Parathyroid adenoma (tissue), 2 donors: Measurements from ENCODE around the gene RIMBP3C.
"Not testable (repeated sequence)": the region's sequence is repeated elsewhere in the genome, so short reads cannot be mapped to it uniquely, and the experiment has no call there.

Source experiments
- H2AFZ ChIP-seq: fragments of 300-600 bp; sonication (generic); one replicate; pipeline ENCODE4 v1.7.0; 2017; ENCODE audit warnings: antibody characterized with exemption, mild to moderate bottlenecking
- H3K27ac ChIP-seq: fragments of 300-600 bp; sonication (generic); one replicate; pipeline ENCODE4 v1.7.0; 2017
- H3K27me3 ChIP-seq: fragments of 300-600 bp; sonication (generic); one replicate; pipeline ENCODE4 v1.7.0; 2017; ENCODE audit warnings: low read length; ENCODE audit not compliant: control insufficient read depth, insufficient read depth
- H3K36me3 ChIP-seq: fragments of 300-600 bp; sonication (generic); one replicate; pipeline ENCODE4 v1.7.0; 2017; ENCODE audit warnings: low read length; ENCODE audit not compliant: control insufficient read depth, insufficient read depth
- H3K4me1 ChIP-seq: fragments of 300-600 bp; sonication (generic); one replicate; pipeline ENCODE4 v1.7.0; 2017; ENCODE audit warnings: control low read depth
- H3K4me2 ChIP-seq: fragments of 300-600 bp; sonication (generic); one replicate; pipeline ENCODE4 v1.7.0; 2017; ENCODE audit warnings: low read length
- H3K4me3 ChIP-seq: fragments of 300-600 bp; sonication (generic); one replicate; pipeline ENCODE4 v1.7.0; 2017; ENCODE audit warnings: low read depth, low read length
- H3K79me2 ChIP-seq: fragments of 300-600 bp; sonication (generic); one replicate; pipeline ENCODE4 v1.7.0; 2017; ENCODE audit warnings: control low read depth
- H3K9ac ChIP-seq: fragments of 300-600 bp; sonication (generic); one replicate; pipeline ENCODE4 v1.7.0; 2017; ENCODE audit warnings: mild to moderate bottlenecking
- H3K9me3 ChIP-seq: fragments of 300-600 bp; sonication (generic); one replicate; pipeline ENCODE4 v1.7.0; 2017; ENCODE audit warnings: low read length; ENCODE audit not compliant: control insufficient read depth
- CTCF ChIP-seq: fragments of 300-600 bp; sonication (generic); IDR thresholded peaks from one replicate; pipeline ENCODE4 v1.7.0; 2017; ENCODE audit warnings: antibody characterized with exemption, mild to moderate bottlenecking
- donor health status: primary hyperparathyroidism.

Gene RIMBP3C

GRCh38 chr22:21551361-21551760 lies at the start of gene RIMBP3C:
RIMBP3C (minus strand) TSS chr22:21551461; CDS start chr22:21550976, 485 bp downstream.
- H3K9ac ChIP-seq, H3K4me2 ChIP-seq, H3K4me1 ChIP-seq, H3K79me2 ChIP-seq, H3K36me3 ChIP-seq, H2AFZ ChIP-seq, H3K9me3 ChIP-seq, H3K27ac ChIP-seq, H3K4me3 ChIP-seq, H3K27me3 ChIP-seq: not testable (repeated sequence)

GRCh38 chr22:21599053-21599893 lies 48.0 kb upstream of the RIMBP3C start:
- Histone ChIP-seq H3K4me2 (no peak overlapping the region), H3K4me3 (no peak overlapping the region), H3K79me2 (peaks cover 34% of the 10 kb centered on the region), H3K27me3 (no peaks in the 10 kb centered on the region), H3K4me1 (no peaks in the 10 kb centered on the region), H3K9me3 (no peaks in the 10 kb centered on the region), H3K9ac (no peak overlapping the region), H3K36me3 (no peaks in the 10 kb centered on the region), H3K27ac (no peak overlapping the region), H2AFZ (no peak overlapping the region)
- TF ChIP-seq CTCF: no peak

GRCh38 chr22:21598302-21598701 lies 47.0 kb upstream of the RIMBP3C start:
- Histone ChIP-seq H3K4me3 (no peak overlapping the region), H3K9me3 (no peaks in the 10 kb centered on the region), H3K9ac (no peak overlapping the region), H3K27ac (no peak overlapping the region), H3K27me3 (no peaks in the 10 kb centered on the region), H3K4me1 (no peaks in the 10 kb centered on the region), H3K36me3 (no peaks in the 10 kb centered on the region), H3K79me2 (peaks cover 34% of the 10 kb centered on the region), H2AFZ (no peak overlapping the region), H3K4me2 (no peak overlapping the region)
- TF ChIP-seq CTCF: no peak

GRCh38 chr22:21596356-21597135 lies 45.3 kb upstream of the RIMBP3C start:
- H3K4me1 ChIP-seq, H3K9ac ChIP-seq, H3K9me3 ChIP-seq, H3K4me2 ChIP-seq, H2AFZ ChIP-seq, H3K27me3 ChIP-seq, H3K36me3 ChIP-seq, H3K4me3 ChIP-seq, H3K27ac ChIP-seq: not testable (repeated sequence)
- H3K79me2 ChIP-seq: peaks cover 24% of the 10 kb centered on the region

- H3K27ac ChIP-seq: no peak overlapping the region
- no peaks in the 10 kb centered on the region for H3K4me1 ChIP-seq
- no peaks in the 10 kb centered on the region for H3K9me3 ChIP-seq
- H3K4me3 ChIP-seq: no peak overlapping the region
- H3K36me3 ChIP-seq: no peaks in the 10 kb centered on the region
- H3K9ac ChIP-seq: no peak overlapping the region
- no peak overlapping the region for H3K4me2 ChIP-seq
- peaks cover 28% of the 10 kb centered on the region for H3K79me2 ChIP-seq
- no peak overlapping the region for H2AFZ ChIP-seq
- no peaks in the 10 kb centered on the region for H3K27me3 ChIP-seq
- TF ChIP-seq CTCF: no peak
Observed at GRCh38 chr22:21594865-21595452, 43.7 kb upstream of the RIMBP3C start.
